Transverse colon (tissue), 4 donors: ENCODE measurements around the gene ORMDL2. TPM values are rescaled to one million over a fixed set of nuclear protein-coding genes. Genes with fewer than 3 reads are reported as not detected.

Experiments used
- DNase-seq: peaks from one replicate; pipeline ENCODE4 v3.0.0-alpha.2; 2019
- H3K27ac ChIP-seq, 4 donors: fragments of 200-600 bp; sonication (generic); 2 replicates each; pipeline ENCODE4 v1.5.1; 2016 to 2018; ENCODE audit warnings: inconsistent platforms in 4 of 4
- H3K27me3 ChIP-seq: fragments of 200-600 bp; sonication (generic); 2 replicates; pipeline ENCODE4 v1.5.1; 2017; ENCODE audit warnings: inconsistent platforms
- H3K36me3 ChIP-seq, 4 donors: fragments of 200-600 bp; sonication (generic); 2 replicates each; pipeline ENCODE4 v1.5.1; 2017 to 2019; ENCODE audit warnings: inconsistent platforms in 4 of 4
- H3K4me1 ChIP-seq, 4 donors: fragments of 200-600 bp; sonication (generic); 2 replicates each; pipeline ENCODE4 v1.5.1; 2017 to 2020; ENCODE audit warnings: inconsistent platforms in 4 of 4
- H3K4me3 ChIP-seq, 4 donors: fragments of 200-600 bp; sonication (generic); 1 replicate in 1 of 4; 2 replicates in 3 of 4; pipeline versions ENCODE4 v1.5.1 to v1.6.1; 2017 to 2019; ENCODE audit warnings: inconsistent platforms in 4 of 4
- H3K9me3 ChIP-seq, 2 donors: fragments of 200-600 bp; sonication (generic); 2 replicates each; pipeline ENCODE4 v1.5.1; 2017 to 2019; ENCODE audit warnings: inconsistent platforms in 2 of 2
- EP300 ChIP-seq: sonication (generic); formaldehyde crosslinking; IDR thresholded peaks from one replicate; pipeline ENCODE4 v1.6.1; 2017; ENCODE audit warnings: antibody characterized with exemption, low read depth
- POLR2A ChIP-seq: fragments of 450-650 bp; IDR thresholded peaks from one replicate; pipeline ENCODE4 v1.6.1; 2016; ENCODE audit warnings: antibody characterized with exemption, mild to moderate bottlenecking, moderate library complexity
- POLR2AphosphoS5 ChIP-seq, 3 donors: sonication (generic); formaldehyde crosslinking; IDR thresholded peaks; one replicate each; pipeline ENCODE4 v1.6.1; 2016; ENCODE audit warnings: antibody characterized with exemption in 3 of 3
- WGBS, 2 donors: methylation state at CpG; one replicate each; pipeline ENCODE4 v1.1.5; 2018; ENCODE audit warnings: low coverage in 1 of 2; 5-methylcytosine and 5-hydroxymethylcytosine counted together
- in situ Hi-C, 4 donors: fragments of 200-750 bp; cut with MboI; loops; one replicate each; pipeline versions ENCODE4 v1.15.0 to v1.15.1; 2017; ENCODE audit warnings: low sequenced_read_pairs in 3 of 4, low pct_ligation_motif_present in 1 of 4, low pct_unique_long_range_greater_than_20kb in 1 of 4
- intact Hi-C: fragments of 100-400 bp; cut with DNase I; formaldehyde crosslinking; loops from one replicate; pipeline ENCODE4 v1.15.1; 2023; ENCODE audit warnings: low total_unique reads
- total RNA-seq, 4 donors: library from RNA; depleted of rRNA; stranded (reverse); fragments of >200 nt; gene quantifications; one replicate each; pipeline ENCODE4 v1.1.0, GENCODE V29; 2016
- TF ChIP-seq, protein P1 (sequence below), 5 experiments: fragments of 200-600 bp in 3 of 5; fragments of 450-650 bp in 2 of 5; sonication (generic) in 3 of 5; IDR thresholded peaks; 1 replicate in 2 of 5; 2 replicates in 3 of 5; pipeline ENCODE4 v1.5.1; 2016 to 2017; ENCODE audit warnings: antibody characterized with exemption in 5 of 5, inconsistent platforms in 3 of 5, mild to moderate bottlenecking in 2 of 5, moderate library complexity in 1 of 5

The ORMDL2 gene
- total RNA-seq, 4 donors from 2014 or later, result 3.7 to 40.3 (median 21.7) TPM

DNA sequence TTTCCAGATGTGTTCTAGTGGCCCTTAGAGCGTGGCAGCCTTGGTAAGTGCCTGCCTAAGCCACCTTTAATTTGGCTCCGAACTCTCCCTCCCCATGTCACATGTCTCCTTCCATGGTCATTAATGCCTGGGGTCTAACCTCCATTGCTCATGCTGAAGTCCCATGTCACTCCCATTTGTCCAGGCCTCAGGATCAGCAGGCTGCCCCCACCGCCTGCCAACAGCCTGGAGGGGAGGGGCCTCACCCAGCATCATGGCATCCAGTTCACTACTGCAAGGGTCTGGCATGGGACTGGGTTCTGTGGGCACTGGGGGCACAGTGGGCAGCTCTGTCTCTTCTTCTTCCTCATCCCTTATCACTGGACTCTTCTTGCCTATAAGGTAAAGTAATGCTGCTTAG, 20.5 kb downstream of the ORMDL2 start:
- TF ChIP-seq, protein P1, sequence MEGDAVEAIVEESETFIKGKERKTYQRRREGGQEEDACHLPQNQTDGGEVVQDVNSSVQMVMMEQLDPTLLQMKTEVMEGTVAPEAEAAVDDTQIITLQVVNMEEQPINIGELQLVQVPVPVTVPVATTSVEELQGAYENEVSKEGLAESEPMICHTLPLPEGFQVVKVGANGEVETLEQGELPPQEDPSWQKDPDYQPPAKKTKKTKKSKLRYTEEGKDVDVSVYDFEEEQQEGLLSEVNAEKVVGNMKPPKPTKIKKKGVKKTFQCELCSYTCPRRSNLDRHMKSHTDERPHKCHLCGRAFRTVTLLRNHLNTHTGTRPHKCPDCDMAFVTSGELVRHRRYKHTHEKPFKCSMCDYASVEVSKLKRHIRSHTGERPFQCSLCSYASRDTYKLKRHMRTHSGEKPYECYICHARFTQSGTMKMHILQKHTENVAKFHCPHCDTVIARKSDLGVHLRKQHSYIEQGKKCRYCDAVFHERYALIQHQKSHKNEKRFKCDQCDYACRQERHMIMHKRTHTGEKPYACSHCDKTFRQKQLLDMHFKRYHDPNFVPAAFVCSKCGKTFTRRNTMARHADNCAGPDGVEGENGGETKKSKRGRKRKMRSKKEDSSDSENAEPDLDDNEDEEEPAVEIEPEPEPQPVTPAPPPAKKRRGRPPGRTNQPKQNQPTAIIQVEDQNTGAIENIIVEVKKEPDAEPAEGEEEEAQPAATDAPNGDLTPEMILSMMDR (IDR thresholded peaks at IDR 0.05), result no peak
- no peak for TF ChIP-seq POLR2AphosphoS5 (IDR thresholded peaks at IDR 0.05)
- TF ChIP-seq EP300, result no peak
- no peak for TF ChIP-seq POLR2A
- DNase-seq, result no peak
- Histone ChIP-seq H3K4me1 (no peaks in the 10 kb centered on the region), H3K9me3 (no peaks in the 10 kb centered on the region), H3K4me3 (no peak overlapping the region), H3K36me3 (no peaks in the 10 kb centered on the region), H3K27ac (no peak overlapping the region), H3K27me3 (no peaks in the 10 kb centered on the region)
- 80 to 95% methylated on average over 1 to 3 of the region's 3 CpGs for WGBS, 2 donors
- intact Hi-C loops, result no loop called here
- in situ Hi-C loops, result no loop called here

DNA sequence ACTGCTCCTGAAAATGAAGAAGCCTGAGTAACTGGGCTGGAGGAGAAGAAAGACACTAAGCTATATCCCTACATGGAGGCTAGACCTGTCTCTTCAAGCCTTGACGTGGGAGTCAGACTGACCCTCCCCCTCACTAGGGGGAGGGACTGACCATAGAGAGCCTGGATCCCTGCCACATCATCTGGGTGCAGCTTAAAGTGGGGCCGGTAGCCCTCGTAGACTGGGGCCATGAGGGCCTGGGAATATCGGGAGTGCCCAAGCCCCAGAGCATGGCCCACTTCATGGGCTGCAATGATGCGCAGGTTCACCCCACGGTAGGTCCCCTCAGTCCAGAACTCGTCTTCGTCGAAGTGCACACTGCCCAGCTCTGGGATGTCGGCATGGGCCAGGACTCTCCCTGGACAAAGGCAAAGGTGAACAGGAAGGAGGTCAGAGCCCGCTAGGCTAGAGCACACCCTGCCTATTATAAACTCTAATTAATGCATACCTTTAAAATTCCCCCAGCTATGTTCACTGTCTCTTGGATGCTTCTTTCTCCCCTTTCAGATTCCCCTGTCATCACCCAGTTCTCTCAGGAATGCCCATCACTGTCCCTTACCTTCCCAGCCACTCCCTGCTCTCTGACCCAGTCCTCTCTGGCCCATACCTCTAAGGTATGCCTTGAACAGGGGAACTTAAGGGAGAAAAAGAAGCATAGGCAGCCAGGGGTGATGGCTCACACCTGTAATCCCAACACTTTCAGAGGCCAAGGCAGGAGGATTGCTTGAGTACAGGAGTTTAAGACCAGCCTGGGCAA, 21.7 kb downstream of the ORMDL2 start:
- H3K27ac ChIP-seq, result no peak overlapping the region
- H3K27me3 ChIP-seq, result no peaks in the 10 kb centered on the region
- H3K9me3 ChIP-seq, result no peaks in the 10 kb centered on the region
- no peaks in the 10 kb centered on the region for H3K4me1 ChIP-seq
- TF ChIP-seq, protein P1 (IDR thresholded peaks at IDR 0.05), result no peak
- TF ChIP-seq POLR2A, result no peak
- no peak for TF ChIP-seq POLR2AphosphoS5 (IDR thresholded peaks at IDR 0.05)
- no peak for TF ChIP-seq EP300
- DNase-seq, result no peak
- H3K36me3 ChIP-seq, result no peaks in the 10 kb centered on the region
- in situ Hi-C loops (no loop called here), intact Hi-C loops (no loop called here)
- no peak overlapping the region for H3K4me3 ChIP-seq
- WGBS, 2 donors, result 40 to 81% methylated on average over 1 to 11 of the region's 11 CpGs

DNA sequence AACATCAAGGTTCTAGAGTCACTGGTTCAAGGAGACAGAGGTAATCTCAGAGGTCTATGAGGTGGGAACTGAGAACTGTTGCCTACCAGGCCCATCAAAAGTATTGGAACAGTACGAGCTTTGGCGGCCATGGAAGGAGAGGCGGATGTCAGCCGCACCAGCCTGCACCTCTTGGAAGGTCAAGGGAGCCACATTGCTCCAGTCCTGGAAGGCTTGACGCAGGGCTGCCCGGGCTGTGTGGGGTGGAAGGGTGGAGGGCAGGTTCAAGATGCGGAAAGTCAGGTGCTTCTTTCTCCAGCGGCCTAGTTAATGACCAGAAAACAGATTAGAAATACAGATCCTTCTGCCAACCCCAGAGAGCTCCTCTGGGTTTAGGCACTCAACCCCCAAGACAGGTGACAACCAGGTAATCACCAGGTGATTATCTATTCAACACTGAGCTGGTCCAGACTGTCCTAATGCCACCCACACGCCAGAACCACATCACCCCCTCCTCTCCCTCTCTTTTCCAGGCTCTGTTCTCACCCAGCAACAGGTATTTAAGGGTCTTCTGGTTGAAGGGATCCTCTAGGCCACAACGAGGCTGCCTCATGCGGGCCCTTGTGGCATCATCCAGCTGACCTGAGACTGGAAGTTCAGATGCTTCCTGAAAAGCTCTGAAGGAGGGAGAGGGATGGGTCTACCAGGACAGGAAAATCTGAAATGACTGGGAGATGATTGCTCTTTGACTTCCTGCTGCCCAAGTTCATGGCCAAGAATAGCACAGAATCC, 22.9 kb downstream of the ORMDL2 start:
- intact Hi-C loops, result no loop called here
- no peaks in the 10 kb centered on the region for H3K36me3 ChIP-seq
- TF ChIP-seq, protein P1 (IDR thresholded peaks at IDR 0.05), result no peak
- TF ChIP-seq EP300 (no peak), POLR2AphosphoS5 (IDR thresholded peaks at IDR 0.05) (no peak), POLR2A (no peak)
- 87 to 90% methylated on average over 2 to 11 of the region's 11 CpGs for WGBS, 2 donors
- no peak overlapping the region for H3K4me3 ChIP-seq
- no peaks in the 10 kb centered on the region for H3K4me1 ChIP-seq
- no peak overlapping the region for H3K27ac ChIP-seq
- no peaks in the 10 kb centered on the region for H3K27me3 ChIP-seq
- in situ Hi-C loops, result no loop called here
- no peaks in the 10 kb centered on the region for H3K9me3 ChIP-seq
- no peak for DNase-seq

DNA sequence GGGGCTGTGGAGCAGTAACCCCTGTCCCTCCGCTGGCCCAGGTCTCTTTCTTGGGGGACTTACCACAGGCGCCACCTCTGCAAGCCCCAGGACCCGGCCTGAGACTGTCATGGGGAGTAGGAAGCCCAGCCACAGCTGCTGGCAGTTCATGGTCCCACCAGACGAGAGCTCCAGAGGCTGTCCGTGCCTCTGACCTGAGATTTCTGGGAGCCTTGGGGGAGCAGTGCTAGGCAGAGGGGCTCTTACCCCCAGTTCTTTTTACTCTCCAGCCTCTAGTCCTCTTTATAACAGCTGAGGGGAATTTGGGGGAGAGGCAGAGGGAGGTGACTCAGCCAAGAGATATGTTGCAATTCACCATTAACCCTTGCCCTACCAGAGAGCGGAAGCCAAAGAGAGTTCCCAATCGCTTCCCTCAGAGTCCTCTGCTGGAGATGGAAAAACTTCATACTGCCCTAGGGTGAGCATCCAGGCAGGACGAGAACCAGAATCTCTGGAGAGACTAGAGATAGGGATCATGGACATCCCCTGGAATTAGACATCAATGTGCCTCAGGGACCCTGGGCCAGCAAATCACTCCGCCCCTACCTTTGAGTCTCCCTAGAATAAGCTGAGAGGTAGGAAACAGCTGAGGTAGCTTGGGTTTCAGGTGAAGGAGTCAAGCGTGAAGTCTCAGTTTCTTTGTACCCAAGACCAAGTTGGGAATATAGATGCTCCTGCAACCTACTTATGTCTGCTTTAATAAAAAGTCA, 25.0 kb downstream of the ORMDL2 start, which contains the start of gene MMP19:
TSS of gene MMP19 (minus strand) at position 256 of the 749 bp plus-strand sequence. CDS start at position 150, 106 bp downstream.
- Histone ChIP-seq H3K4me1 (peaks cover 0 to 8% (median 2%) of the 10 kb centered on the region in 4 donors), H3K9me3 (no peaks in the 10 kb centered on the region), H3K27ac (peak within 1 kb of the TSS; percentile 63 to 80 (median 70)), H3K36me3 (no peaks in the 10 kb centered on the region), H3K27me3 (peaks cover 2% of the 10 kb centered on the region), H3K4me3 (peak within 1 kb of the TSS in 3 of 4 donors; percentile 11 to 48 (median 31))
- TF ChIP-seq EP300 (no peak), POLR2AphosphoS5 (IDR thresholded peaks at IDR 0.05) (peak; percentile 39 to 52 (median 45)), POLR2A (peak; percentile 66)
- TF ChIP-seq, protein P1 (IDR thresholded peaks at IDR 0.05), result no peak
- no peak for DNase-seq
- intact Hi-C loops (no loop called here), in situ Hi-C loops (no loop called here)
- 46 to 60% methylated on average over 4 to 10 of the region's 10 CpGs for WGBS, 2 donors
